GM21619 (cell line): ENCODE results near the gene SEMA3G.

Experiments
- ATAC-seq: cut with Tn5 transposase; IDR thresholded peaks from one replicate; pipeline ENCODE4 v1.9.1; 2021; ENCODE audit not compliant: unreplicated experiment

SEMA3G gene

DNA sequence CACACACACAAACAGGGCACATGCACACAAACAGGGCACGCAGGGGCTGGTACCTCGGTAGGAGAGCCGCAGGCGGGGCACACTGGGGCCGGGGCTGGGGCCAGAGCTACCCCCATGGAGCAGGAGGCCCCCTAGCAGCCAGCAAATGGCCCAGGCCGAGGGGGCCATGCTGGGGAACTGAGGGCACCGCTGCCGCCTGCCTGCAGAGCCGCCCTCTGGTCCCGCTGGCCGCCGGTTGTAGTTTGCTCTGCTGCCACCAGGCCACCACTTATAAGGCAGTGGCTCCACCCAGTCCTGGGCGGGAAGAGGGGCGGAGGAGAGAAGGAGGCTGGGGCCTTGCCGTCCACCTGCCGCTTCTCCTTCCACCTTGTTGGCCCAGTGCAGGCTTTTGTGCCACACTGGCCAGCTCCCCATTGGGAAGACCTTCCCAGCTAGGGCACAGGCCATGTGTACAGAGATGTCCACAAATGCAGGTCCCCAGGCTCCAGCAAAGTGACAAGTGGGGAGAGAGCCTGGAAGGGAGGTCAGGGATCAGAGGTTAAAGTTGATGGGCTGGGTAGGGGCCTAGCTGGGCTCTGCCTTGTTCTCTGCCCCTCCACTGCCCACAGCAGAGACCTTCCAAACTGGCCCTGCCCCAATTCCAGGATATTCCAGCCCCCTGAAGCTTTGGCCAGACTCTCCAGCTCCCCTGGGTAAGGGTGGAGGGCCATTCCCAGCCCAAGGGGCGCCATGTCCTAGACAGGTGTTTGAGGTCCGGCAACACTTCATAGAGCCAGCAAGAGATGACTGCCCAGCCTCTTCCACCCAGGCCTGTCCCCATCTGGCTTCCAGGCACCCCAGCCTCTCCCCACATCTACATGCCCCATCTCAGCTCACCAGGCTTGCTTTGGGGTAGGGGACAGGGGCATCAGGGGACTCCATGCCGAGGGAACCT, at the start of gene SEMA3G:
SEMA3G (minus strand) TSS at position 244 of the 934 bp plus-strand sequence; CDS start at position 168, 76 bp downstream.
- peak; percentile 79 for ATAC-seq

DNA sequence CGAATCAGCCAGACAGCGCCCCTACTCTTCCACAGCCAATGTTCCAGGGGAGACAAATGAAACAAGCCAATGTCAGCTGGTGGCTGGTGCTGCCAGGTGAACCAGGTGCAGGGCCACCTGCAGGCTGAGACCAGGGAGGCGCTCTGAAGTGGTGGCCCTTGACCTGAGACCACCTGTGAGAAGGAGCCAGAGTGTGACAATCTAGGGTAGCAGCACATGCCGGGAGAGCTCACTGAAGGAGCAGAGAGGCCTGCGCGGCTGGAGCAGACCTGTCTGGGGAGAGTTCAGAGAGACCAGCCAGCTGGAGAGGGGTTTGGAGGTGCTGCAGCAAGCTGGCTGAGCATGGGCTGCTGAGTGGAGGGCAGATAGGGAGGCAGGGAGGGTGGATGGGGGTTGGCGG, 49.5 kb upstream of the SEMA3G start:
- ATAC-seq, result no peak

DNA sequence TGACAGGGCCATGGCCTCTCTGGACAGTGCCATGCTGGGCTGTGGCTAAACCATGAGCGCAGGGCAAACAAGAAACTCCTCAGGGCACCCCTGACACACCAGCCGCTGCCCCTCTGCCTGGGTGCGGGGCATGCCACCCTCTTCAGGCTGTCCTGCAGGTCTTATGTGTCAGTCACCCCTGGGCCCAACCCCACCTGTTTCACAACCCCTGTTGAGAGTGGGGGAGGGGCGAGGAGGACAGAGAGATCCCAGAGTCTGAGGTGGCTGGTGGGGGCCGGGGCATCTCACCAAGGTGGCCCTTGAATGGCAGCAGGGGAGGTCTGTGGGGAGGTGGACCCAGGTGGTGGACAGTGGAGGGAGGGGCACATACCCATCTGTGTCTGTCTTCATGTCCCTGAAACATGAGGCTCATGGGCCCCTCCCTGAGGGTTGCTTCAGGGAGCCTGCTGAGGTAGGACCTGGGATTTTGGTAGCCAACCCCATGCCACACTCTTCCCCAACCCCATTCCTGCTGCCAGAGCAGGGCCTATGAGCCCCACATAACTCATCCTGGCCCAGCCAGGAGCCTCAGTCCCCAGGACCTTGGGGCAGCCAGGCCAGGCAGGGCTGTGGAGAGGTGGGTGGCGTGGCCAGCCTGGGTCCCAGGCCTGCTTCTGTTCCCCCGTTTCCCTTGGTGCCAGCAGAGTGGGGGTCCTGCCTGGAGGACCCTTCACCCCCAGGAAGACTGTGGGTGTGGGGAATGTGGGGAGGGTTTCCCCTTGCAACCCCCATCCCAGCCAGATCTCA, 48.5 kb upstream of the SEMA3G start:
- no peak for ATAC-seq

DNA sequence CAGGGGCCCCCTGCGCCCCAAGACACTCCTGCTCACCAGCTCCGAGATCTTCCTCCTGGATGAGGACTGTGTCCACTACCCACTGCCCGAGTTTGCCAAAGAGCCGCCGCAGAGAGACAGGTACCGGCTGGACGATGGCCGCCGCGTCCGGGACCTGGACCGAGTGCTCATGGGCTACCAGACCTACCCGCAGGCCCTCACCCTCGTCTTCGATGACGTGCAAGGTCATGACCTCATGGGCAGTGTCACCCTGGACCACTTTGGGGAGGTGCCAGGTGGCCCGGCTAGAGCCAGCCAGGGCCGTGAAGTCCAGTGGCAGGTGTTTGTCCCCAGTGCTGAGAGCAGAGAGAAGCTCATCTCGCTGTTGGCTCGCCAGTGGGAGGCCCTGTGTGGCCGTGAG, 47.2 kb upstream of the SEMA3G start:
- no peak for ATAC-seq

DNA sequence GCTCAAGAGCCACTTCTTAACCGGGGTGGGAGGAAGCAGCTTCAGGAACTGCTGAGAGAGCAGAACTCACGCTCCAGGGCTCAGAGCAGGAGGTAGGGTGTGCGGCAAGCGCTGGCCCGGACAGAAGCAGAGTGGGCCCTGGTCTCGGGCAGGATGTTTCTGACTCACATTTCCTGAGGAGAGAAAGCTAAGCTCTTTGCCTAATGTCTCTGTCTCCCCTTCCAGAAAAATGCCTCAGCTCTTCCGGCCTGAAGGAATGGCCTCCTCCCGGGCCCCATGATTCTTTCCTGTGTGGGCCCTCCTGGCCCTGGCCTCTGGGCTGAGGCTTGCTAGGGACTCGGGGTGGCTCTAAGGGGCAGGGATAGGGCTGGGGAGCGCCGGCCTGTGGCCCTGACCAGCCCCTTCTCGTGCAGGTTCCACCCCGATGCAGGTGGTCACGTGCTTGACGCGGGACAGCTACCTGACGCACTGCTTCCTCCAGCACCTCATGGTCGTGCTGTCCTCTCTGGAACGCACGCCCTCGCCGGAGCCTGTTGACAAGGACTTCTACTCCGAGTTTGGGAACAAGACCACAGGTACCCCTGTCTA, 46.1 kb upstream of the SEMA3G start:
- no peak for ATAC-seq

DNA sequence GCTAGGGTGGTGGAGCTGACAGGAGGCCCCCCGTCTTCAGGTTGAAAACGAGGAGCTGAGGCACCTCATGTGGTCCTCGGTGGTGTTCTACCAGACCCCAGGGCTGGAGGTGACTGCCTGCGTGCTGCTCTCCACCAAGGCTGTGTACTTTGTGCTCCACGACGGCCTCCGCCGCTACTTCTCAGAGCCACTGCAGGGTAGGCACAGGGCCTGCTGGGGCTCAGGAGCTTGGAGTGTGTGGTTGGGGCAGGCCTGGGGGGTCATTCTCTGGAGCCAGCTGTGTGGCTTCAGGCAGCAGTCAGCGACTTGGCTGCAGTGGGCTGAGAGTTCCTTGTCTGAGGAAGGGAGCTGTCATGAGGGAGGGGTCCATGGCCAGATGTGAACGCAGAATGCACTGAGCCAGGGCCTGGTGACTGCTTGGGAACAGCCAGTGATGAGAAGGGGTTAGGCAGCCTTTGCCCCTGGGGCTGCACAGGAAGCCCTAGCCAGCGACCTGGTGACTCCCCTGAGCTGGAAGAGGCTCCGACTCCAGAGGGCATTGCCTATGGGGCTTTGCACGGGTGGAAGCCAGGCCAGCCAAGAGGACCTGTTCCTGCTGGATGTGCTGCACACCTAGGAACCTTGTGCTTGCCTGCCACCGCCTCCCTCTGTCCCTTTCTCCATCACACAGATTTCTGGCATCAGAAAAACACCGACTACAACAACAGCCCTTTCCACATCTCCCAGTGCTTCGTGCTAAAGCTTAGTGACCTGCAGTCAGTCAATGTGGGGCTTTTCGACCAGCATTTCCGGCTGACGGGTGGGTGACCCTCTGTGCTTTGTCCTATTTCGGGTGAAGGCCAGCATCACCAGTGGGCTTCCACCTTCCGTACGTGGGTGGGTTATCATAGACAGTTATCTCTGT, 45.4 kb upstream of the SEMA3G start:
- no peak for ATAC-seq

DNA sequence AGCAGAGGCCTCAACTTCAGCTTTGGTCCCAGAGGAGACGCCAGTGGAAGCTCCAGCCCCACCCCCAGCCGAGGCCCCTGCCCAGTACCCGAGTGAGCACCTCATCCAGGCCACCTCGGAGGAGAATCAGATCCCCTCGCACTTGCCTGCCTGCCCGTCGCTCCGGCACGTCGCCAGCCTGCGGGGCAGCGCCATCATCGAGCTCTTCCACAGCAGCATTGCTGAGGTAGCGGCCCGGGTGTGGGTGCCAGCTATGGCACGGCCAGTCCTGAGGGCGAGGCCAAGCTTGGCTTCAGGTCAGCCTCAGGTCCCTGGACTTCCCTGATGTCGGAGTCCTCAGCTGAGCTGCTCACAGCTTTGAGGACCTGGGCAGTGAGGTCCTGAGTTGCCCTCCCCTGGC, 44.5 kb upstream of the SEMA3G start:
- ATAC-seq, result no peak

DNA sequence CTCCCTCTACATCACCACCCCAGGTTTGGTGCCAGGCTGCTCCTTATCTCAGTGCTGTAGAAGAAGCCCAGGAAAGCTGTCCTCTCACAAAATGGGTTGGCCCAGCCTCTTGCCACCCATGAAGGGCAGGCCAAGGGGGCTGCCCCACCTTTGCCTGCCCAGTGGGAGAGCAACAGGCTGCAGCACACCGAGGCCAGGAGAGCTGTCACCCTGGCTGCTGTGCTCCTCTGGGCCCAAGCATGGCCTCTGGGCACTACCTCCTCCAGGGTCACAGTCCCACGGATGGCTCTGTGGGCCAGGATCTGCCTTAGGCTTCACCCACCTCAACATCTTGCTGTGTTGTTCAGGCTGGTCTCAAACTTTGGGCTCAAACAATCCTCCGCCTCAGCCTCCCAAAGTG, 43.8 kb upstream of the SEMA3G start:
- no peak for ATAC-seq

DNA sequence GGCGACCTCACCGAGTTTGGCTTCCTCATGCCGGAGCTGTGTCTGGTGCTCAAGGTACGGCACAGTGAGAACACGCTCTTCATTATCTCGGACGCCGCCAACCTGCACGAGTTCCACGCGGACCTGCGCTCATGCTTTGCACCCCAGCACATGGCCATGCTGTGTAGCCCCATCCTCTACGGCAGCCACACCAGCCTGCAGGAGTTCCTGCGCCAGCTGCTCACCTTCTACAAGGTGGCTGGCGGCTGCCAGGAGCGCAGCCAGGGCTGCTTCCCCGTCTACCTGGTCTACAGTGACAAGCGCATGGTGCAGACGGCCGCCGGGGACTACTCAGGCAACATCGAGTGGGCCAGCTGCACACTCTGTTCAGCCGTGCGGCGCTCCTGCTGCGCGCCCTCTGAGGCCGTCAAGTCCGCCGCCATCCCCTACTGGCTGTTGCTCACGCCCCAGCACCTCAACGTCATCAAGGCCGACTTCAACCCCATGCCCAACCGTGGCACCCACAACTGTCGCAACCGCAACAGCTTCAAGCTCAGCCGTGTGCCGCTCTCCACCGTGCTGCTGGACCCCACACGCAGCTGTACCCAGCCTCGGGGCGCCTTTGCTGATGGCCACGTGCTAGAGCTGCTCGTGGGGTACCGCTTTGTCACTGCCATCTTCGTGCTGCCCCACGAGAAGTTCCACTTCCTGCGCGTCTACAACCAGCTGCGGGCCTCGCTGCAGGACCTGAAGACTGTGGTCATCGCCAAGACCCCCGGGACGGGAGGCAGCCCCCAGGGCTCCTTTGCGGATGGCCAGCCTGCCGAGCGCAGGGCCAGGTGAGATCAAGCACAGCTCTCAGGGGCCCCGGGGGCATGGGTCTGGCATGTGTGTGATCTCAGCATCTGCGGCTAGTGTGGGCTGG, 43.1 kb upstream of the SEMA3G start:
- ATAC-seq, result no peak

DNA sequence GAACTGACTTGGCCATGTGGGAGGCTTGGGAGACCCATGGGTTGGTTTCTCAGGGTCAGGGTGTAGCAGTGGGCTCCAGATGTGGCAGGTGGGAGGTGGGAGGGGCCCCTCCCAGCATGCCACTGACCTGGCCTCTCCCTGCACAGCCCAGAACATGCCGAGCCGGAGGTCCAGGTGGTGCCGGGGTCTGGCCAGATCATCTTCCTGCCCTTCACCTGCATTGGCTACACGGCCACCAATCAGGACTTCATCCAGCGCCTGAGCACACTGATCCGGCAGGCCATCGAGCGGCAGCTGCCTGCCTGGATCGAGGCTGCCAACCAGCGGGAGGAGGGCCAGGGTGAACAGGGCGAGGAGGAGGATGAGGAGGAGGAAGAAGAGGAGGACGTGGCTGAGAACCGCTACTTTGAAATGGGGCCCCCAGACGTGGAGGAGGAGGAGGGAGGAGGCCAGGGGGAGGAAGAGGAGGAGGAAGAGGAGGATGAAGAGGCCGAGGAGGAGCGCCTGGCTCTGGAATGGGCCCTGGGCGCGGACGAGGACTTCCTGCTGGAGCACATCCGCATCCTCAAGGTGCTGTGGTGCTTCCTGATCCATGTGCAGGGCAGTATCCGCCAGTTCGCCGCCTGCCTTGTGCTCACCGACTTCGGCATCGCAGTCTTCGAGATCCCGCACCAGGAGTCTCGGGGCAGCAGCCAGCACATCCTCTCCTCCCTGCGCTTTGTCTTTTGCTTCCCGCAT, 42.3 kb upstream of the SEMA3G start:
- ATAC-seq, result no peak

DNA sequence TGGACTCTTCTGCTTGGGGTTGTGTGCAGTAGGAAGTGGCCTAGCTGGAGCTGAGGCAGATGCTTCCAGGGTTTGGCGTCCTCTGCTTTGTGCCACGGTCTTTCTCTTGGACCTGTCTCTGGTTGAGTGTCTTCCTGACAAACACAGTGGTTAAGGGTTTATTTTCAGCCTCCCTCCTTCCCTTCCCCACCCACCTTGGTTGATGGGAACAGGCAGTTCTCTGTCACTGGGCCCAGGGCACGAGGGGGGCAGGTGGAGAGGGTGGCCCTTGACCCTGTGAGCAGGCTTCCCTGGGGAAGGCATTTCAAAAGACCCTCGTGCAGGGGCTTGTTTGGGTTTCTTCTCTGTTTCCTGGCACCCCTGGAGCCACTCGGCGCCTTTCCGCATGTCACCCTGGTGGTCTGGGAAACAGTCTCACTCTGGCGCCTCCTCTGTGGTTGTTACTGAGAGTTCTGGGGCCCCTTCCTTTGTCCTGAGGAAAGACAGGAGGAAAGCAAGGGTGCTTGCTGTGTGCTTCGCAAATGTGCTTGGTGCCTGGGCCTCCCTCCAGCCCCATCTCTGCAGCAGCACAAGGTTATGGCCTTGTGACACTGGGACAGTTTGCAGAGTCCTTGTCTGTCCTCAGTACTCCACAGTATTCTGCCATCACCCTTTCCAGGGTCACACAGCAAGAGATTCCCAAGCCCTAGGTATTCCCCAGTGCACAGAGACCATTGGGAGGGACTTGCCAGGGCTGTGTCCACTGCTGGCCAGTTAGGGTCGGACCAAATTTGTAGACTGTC, 40.0 kb upstream of the SEMA3G start:
- ATAC-seq, result no peak

DNA sequence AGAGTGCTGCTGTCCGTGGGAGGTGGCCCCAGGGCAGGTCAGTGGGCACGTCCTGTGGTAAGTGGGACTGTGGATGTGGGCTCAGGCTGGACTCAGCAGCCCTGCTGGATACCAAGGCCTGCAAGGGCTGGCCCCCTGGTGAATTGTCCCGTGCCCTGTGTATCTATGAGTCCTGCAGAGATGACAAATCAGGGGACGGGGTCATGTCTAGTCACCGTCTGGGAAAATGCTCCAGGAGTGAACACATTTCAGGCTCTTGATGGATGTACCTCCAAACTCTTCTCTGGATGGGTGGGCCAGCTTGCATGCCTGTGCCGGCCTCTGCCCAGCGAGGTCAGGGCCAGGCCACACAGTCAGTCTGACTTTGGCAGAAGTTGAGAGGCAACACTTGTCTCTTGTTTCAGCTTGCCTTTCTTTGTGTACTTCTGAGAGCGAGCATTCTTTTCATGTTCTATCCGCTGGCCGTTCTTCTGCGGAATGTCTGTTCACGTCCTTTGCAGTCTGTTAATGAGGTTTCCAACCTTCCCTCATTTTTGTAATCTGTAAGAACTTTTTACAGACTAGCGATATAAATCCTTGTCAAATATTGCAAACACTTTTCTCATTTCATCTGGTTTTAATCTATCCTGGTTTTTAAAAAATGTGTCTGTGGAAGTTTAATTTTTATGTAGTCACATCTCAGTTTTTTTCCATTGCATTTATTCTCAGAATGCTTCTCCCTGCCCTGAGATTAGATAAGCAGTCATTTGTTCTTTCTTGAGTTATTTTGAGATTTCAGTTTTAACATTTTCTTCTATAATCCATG, 38.9 kb upstream of the SEMA3G start:
- no peak for ATAC-seq

DNA sequence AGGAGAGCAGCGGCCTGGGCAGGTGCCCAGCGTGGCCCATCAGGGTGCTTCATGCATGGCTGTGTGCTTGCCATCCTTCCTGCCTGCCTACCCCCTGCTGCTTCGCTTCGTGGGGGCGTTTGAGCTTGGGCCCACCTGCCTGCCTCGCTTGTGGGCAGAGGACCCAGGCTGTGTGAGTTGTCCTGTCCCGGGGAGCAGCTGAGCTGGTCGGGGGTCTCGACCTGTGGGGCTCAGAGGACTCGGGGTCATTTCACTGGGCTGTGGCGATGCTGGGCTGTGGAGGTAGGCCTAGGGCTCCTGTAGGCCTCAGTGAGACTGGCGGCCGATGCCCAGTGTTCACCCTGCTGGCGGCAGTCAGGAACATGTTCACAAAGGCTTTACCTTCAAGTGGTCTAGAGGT, 38.2 kb upstream of the SEMA3G start:
- no peak for ATAC-seq

DNA sequence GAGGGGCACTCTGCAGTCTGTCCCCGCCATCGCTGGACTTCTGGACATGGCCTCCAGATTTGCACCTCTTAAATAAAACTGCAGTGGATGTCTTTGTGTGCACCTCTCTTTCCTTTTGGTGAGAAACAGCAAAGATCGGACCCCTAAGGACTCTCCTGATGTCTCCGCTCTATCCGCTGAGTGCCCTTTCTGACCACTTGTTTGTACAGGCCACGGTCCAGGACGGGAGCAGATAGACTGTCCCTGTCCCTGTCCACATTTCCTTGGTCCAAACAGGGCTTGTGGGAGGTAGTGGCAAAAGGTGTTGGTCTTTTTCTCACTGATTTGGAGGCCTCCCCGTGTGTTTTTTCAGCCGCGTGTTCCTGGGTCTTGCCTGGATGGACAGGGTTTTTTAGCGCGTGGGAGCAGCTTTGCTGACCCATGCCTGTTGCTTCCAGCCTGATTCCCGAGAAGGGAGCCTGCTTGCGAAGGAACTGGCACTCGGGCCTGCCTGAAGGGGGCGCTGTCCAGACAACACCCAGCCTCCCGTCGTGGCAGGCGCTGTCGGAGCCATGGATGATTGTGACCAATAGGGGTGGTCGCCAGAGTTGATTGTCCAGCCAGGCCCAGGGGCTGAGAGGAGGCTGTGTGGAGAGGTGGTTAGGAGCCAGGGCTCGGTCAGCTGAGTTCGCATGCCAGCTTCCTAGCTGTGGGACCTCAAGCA, 37.1 kb upstream of the SEMA3G start:
- no peak for ATAC-seq

DNA sequence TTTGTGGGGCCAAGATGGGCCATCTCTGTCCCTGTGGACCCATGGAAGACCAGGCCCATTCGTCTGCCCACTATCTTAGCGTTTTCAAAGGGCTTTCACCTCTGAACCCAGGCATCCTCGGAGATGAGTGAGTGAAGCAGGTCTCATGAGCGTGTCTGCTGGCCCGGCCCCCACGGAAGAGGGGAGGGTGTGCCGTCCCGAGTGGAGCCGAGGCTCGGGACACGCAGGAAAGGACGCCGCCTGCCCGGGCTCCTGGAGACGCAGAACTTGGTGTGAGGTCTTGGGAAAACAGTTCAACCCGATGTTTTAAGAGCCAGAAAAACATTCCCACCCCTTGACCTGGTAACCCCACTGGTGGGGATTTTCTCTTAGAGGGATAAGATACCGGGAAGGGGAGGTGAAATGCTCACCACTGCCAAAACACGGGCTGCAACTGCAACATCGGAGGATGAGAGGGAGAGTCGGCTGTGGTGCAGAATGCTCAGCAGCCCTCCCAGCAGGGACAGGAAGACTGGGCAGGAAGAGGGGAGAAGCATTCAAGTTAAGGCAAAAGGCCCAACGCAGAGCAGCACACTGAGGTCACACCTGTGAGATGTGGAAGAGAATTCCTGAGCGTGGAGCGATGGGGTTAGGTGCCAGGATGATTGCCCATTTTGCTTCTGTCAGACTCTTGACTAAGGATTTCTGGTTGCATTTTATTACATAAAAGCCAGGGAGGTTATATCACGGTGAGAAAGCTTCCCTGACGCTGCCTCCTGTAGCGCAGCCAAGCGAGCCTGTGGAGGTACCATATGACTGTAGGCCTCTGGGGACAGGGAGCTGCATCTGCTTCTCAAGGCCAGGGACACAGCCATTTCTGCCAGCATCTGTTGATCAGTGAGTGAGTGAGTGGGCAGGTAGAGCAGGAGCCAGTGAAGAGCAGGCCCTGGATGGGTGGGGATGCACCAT, 36.1 kb upstream of the SEMA3G start:
- no peak for ATAC-seq
